GM12874 (cell line): ENCODE measurements around the gene DHTKD1.
A peak's percentile ranks its signal among the peaks of the same experiment; 100 is the strongest.

Source experiments
- CTCF ChIP-seq: IDR thresholded peaks from 2 replicates; pipeline ENCODE4 v1.5.1; 2011; ENCODE audit warnings: low read depth, mild to moderate bottlenecking, control low read depth, low read length, moderate library complexity; ENCODE audit not compliant: insufficient read depth

The DHTKD1 gene

GRCh38 chr10:12068449-12069269, at the start of gene DHTKD1:
TSS of gene DHTKD1 (plus strand) at chr10:12068954. CDS start at chr10:12069034, 80 bp downstream.
- TF ChIP-seq CTCF = peak; percentile 24; the same call in 1 of the 2 replicates

GRCh38 chr10:12019283-12019971, 49.3 kb upstream of the DHTKD1 start:
- TF ChIP-seq CTCF = no peak

DNA sequence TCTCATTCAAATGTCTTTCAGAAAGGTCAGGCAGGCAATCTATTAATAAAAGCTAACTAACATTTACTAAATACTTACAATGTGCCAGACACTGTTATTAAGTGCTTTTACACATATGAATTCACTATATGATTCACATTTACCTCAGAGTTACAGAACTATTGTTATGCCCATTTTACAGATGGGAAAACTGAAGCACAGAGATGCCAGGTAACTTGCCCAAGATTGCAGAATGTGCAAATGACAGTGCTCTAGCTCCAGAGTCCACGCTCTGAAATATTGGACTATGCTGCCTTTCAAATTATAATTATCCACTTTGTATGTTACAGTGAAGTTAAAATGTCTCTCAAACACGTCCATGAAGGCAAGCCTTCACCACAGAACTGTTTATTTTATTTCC, 48.2 kb upstream of the DHTKD1 start:
- no peak for TF ChIP-seq CTCF

DNA sequence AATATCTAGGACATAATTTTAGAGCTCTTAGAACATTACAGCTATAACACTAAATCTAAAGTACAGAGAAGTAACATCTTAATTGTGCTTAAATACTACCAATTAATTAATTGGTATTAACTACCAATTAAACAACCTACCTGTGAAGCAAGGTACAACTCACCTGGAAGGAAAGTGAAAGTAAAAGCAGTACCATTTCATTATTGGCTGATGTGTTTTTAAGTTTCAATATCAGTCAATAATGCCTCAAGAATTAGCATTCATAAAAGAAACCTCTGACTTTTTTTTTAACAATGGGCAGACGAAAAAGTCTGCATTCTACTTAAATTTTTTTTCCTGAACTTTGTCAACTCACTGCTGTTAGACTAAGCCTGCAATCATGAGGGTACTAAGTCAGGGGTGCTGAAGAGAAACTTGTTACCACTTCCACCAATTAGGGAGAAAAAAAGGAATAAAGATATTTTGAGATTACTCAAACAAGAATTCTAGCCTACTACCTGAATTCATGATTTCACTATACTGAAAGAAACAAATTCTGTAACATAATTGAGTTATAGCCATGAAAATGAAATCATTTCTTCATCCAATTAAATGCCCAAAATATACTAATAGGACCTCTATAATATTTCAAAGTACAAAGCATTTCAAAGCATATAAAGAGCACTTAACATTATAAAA, 46.0 kb upstream of the DHTKD1 start:
- TF ChIP-seq CTCF = no peak

- TF ChIP-seq CTCF = no peak
Measured at GRCh38 chr10:12025591-12025990, 43.2 kb upstream of the DHTKD1 start.

DNA sequence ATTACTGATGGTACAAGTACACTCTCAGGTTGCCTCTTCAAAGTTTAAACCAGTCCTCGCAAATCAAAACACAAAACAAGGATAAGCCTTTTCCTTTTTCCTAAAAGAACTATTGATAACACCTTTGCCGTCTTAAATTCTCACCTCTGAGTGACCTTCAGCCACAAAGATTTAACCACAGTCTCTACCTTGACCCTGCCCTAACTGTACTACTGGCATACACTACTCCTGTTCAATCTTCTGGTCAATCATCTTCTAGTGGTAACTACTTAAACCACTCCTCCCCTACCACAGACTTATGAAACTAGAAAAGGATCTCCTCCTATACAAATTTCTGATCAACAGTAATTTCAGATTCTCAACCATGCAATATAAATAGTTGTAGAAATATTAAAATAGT, 41.2 kb upstream of the DHTKD1 start:
- TF ChIP-seq CTCF = no peak

- TF ChIP-seq CTCF = no peak
Measured at GRCh38 chr10:12031404-12031803, 37.4 kb upstream of the DHTKD1 start.
